GM13976 (cell line): ENCODE results near the gene NEK10.

Source experiments
- DNase-seq: peaks from one replicate; pipeline ENCODE4 v3.0.0; 2012; ENCODE audit warnings: low spot score
- CTCF ChIP-seq: IDR thresholded peaks from 2 replicates; pipeline ENCODE4 v1.5.1; 2012; ENCODE audit warnings: borderline replicate concordance, mild to moderate bottlenecking; ENCODE audit not compliant: insufficient read depth; ENCODE audit errors: extremely low read depth, missing control alignments, control extremely low read depth
- in situ Hi-C: fragments of 300-500 bp; cut with MboI; formaldehyde crosslinking; loops from one replicate; pipeline ENCODE4 v1.12.0; 2022; ENCODE audit warnings: low sequenced_read_pairs, mixed read lengths, inconsistent platforms; ENCODE audit not compliant: unreplicated experiment

NEK10 gene

GRCh38 chr3:27114684-27115083 is 254.5 kb downstream of the NEK10 start:
- in situ Hi-C loops = no loop called here
- no peak for DNase-seq
- TF ChIP-seq CTCF = no peak

GRCh38 chr3:27114129-27114528 is 255.1 kb downstream of the NEK10 start:
- no peak for TF ChIP-seq CTCF
- DNase-seq = no peak
- in situ Hi-C loops = no loop called here

GRCh38 chr3:27110020-27110419 is 259.2 kb downstream of the NEK10 start:
- no peak for TF ChIP-seq CTCF
- in situ Hi-C loops = no loop called here
- no peak for DNase-seq

- DNase-seq = no peak
- no peak for TF ChIP-seq CTCF
- in situ Hi-C loops = no loop called here
These were observed 260.9 kb downstream of the NEK10 start for GRCh38 chr3:27108322-27108721.

GRCh38 chr3:27105904-27106303 is 263.3 kb downstream of the NEK10 start:
- TF ChIP-seq CTCF = no peak
- in situ Hi-C loops = no loop called here
- no peak for DNase-seq

GRCh38 chr3:27097182-27097581 is 272.0 kb downstream of the NEK10 start:
- no peak for TF ChIP-seq CTCF
- DNase-seq = no peak
- in situ Hi-C loops = no loop called here
